H1 (cell line): ENCODE data around the gene ZAP70.

ENCODE experiments used
- ATF2 ChIP-seq: IDR thresholded peaks from 2 replicates; pipeline ENCODE4 v1.6.1; 2012; ENCODE audit warnings: low read length, inconsistent platforms
- EGR1 ChIP-seq: IDR thresholded peaks from 2 replicates; pipeline ENCODE4 v1.6.1; 2011; ENCODE audit warnings: low read depth, low read length, borderline replicate concordance
- KDM1A ChIP-seq: fragments of 200-600, 300-600 bp; sonication (generic); IDR thresholded peaks from 2 replicates; pipeline ENCODE4 v1.7.1; 2016; ENCODE audit warnings: mild to moderate bottlenecking, low read length, borderline replicate concordance
- KDM5A ChIP-seq: fragments of 200-600 bp; IDR thresholded peaks from 2 replicates; pipeline ENCODE4 v1.7.1; 2012; ENCODE audit warnings: mild to moderate bottlenecking, low read length, inconsistent platforms, mixed read lengths
- NANOG ChIP-seq: IDR thresholded peaks from 2 replicates; pipeline ENCODE4 v1.6.1; 2011; ENCODE audit warnings: low read length, low read depth, mild to moderate bottlenecking, inconsistent platforms; ENCODE audit not compliant: insufficient read depth, poor library complexity, severe bottlenecking
- POLR2A ChIP-seq, 2 experiments: IDR thresholded peaks; 1 replicate in 1 of 2; 2 replicates in 1 of 2; pipeline ENCODE4 v1.6.1; 2011; ENCODE audit warnings: low read depth in 2 of 2, low read length in 2 of 2, mild to moderate bottlenecking in 2 of 2; ENCODE audit errors: control extremely low read depth in 1 of 2
- POLR2AphosphoS5 ChIP-seq: IDR thresholded peaks from 2 replicates; pipeline ENCODE4 v1.6.1; 2011; ENCODE audit warnings: low read depth, low read length
- RAD21 ChIP-seq, 2 experiments: IDR thresholded peaks in 1 of 2; conservative IDR thresholded peaks in 1 of 2; 2 replicates each; pipeline ENCODE4 v1.6.1; 2011; ENCODE audit warnings: low read depth in 2 of 2, low read length in 2 of 2, improper control_type of control experiment in 1 of 2, inconsistent platforms in 1 of 2, mild to moderate bottlenecking in 1 of 2, moderate library complexity in 1 of 2
- SIN3A ChIP-seq, 2 experiments: IDR thresholded peaks in 1 of 2; conservative IDR thresholded peaks in 1 of 2; 2 replicates each; pipeline ENCODE4 v1.6.1; 2011 to 2012; ENCODE audit warnings: low read length in 2 of 2, improper control_type of control experiment in 1 of 2, low read depth in 1 of 2, mild to moderate bottlenecking in 1 of 2
- TBP ChIP-seq: IDR thresholded peaks from 2 replicates; pipeline ENCODE4 v1.6.1; 2011; ENCODE audit warnings: low read depth, low read length, improper control_type of control experiment
- ZNF274 ChIP-seq: IDR thresholded peaks from 2 replicates; pipeline ENCODE4 v1.7.0; 2012; ENCODE audit warnings: low read length, borderline replicate concordance; ENCODE audit errors: extremely low read depth
- TF ChIP-seq, protein P1 (sequence below): IDR thresholded peaks from 2 replicates; pipeline ENCODE4 v1.6.1; 2012; ENCODE audit warnings: inconsistent platforms
- TF ChIP-seq, protein P2 (sequence below), 3 experiments: IDR thresholded peaks; 1 replicate in 2 of 3; 2 replicates in 1 of 3; pipeline versions ENCODE4 v1.5.1 to v1.6.1; 2011; ENCODE audit warnings: low read length in 3 of 3, mild to moderate bottlenecking in 3 of 3, inconsistent platforms in 2 of 3, low read depth in 1 of 3, moderate library complexity in 1 of 3; ENCODE audit not compliant: insufficient read depth in 1 of 3; ENCODE audit errors: control extremely low read depth in 1 of 3

GRCh38 chr2:97707362-97708047, 5.9 kb upstream of the ZAP70 start:
- TF ChIP-seq POLR2A (IDR thresholded peaks at IDR 0.05; ENCODE audit: control extremely low read depth in 1 of 2, low read depth in 2 of 2, low read length in 2 of 2), result no peak
- no peak for TF ChIP-seq NANOG
- TF ChIP-seq EGR1, result no peak
- TF ChIP-seq SIN3A (conservative IDR thresholded peaks at IDR 0.05 in 1 of 2, IDR thresholded peaks at IDR 0.05 in 1 of 2; ENCODE audit: low read depth in 1 of 2, low read length in 2 of 2), result no peak
- no peak for TF ChIP-seq TBP
- no peak for TF ChIP-seq ZNF274
- TF ChIP-seq, protein P1, sequence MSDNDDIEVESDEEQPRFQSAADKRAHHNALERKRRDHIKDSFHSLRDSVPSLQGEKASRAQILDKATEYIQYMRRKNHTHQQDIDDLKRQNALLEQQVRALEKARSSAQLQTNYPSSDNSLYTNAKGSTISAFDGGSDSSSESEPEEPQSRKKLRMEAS, result no peak
- TF ChIP-seq, protein P2, sequence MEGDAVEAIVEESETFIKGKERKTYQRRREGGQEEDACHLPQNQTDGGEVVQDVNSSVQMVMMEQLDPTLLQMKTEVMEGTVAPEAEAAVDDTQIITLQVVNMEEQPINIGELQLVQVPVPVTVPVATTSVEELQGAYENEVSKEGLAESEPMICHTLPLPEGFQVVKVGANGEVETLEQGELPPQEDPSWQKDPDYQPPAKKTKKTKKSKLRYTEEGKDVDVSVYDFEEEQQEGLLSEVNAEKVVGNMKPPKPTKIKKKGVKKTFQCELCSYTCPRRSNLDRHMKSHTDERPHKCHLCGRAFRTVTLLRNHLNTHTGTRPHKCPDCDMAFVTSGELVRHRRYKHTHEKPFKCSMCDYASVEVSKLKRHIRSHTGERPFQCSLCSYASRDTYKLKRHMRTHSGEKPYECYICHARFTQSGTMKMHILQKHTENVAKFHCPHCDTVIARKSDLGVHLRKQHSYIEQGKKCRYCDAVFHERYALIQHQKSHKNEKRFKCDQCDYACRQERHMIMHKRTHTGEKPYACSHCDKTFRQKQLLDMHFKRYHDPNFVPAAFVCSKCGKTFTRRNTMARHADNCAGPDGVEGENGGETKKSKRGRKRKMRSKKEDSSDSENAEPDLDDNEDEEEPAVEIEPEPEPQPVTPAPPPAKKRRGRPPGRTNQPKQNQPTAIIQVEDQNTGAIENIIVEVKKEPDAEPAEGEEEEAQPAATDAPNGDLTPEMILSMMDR (IDR thresholded peaks at IDR 0.05; ENCODE audit: control extremely low read depth in 1 of 3, insufficient read depth in 1 of 3, low read depth in 1 of 3, low read length in 3 of 3), result no peak
- TF ChIP-seq KDM5A, result no peak
- no peak for TF ChIP-seq POLR2AphosphoS5
- TF ChIP-seq RAD21 (IDR thresholded peaks at IDR 0.05 in 1 of 2, conservative IDR thresholded peaks at IDR 0.05 in 1 of 2; ENCODE audit: low read depth in 2 of 2, low read length in 2 of 2), result no peak
- no peak for TF ChIP-seq ATF2
- no peak for TF ChIP-seq KDM1A
